GM12892 (cell line): Measurements from ENCODE around the gene HMGN4.

ENCODE experiments used
- POLR2AphosphoS5 ChIP-seq: IDR thresholded peaks from 2 replicates; pipeline ENCODE4 v1.6.1; 2011; ENCODE audit warnings: low read depth, low read length, control low read depth
- TAF1 ChIP-seq: IDR thresholded peaks from 2 replicates; pipeline ENCODE4 v1.6.1; 2011; ENCODE audit warnings: low read depth, mild to moderate bottlenecking, control low read depth, low read length, borderline replicate concordance

GRCh38 chr6:26494117-26494516 lies 44.0 kb upstream of the HMGN4 start:
- TF ChIP-seq TAF1 (no peak), POLR2AphosphoS5 (no peak)
